ENCODE results near the gene POU4F3.
"Not testable (repeated sequence)": the region's sequence is repeated elsewhere in the genome, so short reads cannot be mapped to it uniquely, and the experiment has no call there.

POU4F3 gene

GRCh38 chr5:146338774-146339714, at the start of gene POU4F3:
Gene POU4F3, plus strand, starts transcription at chr5:146338839. Its CDS starts 274 bp downstream, at chr5:146339113.
- no peak for DNase-seq

- no peak for DNase-seq
Observed at GRCh38 chr5:146290318-146290717, 48.3 kb upstream of the POU4F3 start.

- DNase-seq: no peak
Observed at GRCh38 chr5:146291421-146292074, 47.1 kb upstream of the POU4F3 start.

GRCh38 chr5:146296245-146296644, 42.4 kb upstream of the POU4F3 start:
- DNase-seq: no peak

GRCh38 chr5:146298920-146299319, 39.7 kb upstream of the POU4F3 start:
- not testable (repeated sequence) for DNase-seq

- DNase-seq: no peak
Observed at GRCh38 chr5:146301626-146302025, 37.0 kb upstream of the POU4F3 start.

- DNase-seq: no peak
Observed at GRCh38 chr5:146302406-146302805, 36.2 kb upstream of the POU4F3 start.

- DNase-seq: no peak
Observed at GRCh38 chr5:146306838-146307237, 31.8 kb upstream of the POU4F3 start.

- DNase-seq: no peak
Observed at GRCh38 chr5:146307796-146308195, 30.8 kb upstream of the POU4F3 start.

- DNase-seq: no peak
Observed at GRCh38 chr5:146310540-146310939, 28.1 kb upstream of the POU4F3 start.

GRCh38 chr5:146311278-146311677, 27.4 kb upstream of the POU4F3 start:
- no peak for DNase-seq

- no peak for DNase-seq
Observed at GRCh38 chr5:146313027-146313426, 25.6 kb upstream of the POU4F3 start.

- no peak for DNase-seq
Observed at GRCh38 chr5:146321571-146321970, 17.1 kb upstream of the POU4F3 start.

- no peak for DNase-seq
Observed at GRCh38 chr5:146327257-146327870, 11.3 kb upstream of the POU4F3 start.

- DNase-seq: no peak
Observed at GRCh38 chr5:146327989-146328388, 10.7 kb upstream of the POU4F3 start.

GRCh38 chr5:146329697-146330096, 8.9 kb upstream of the POU4F3 start:
- no peak for DNase-seq

GRCh38 chr5:146331423-146331822, 7.2 kb upstream of the POU4F3 start:
- DNase-seq: no peak

- DNase-seq: no peak
Observed at GRCh38 chr5:146334074-146334533, 4.5 kb upstream of the POU4F3 start.

- no peak for DNase-seq
Observed at GRCh38 chr5:146336197-146336596, 2.4 kb upstream of the POU4F3 start.

- DNase-seq: no peak
Observed at GRCh38 chr5:146337264-146337904, 1.3 kb upstream of the POU4F3 start.

GRCh38 chr5:146337928-146338327, 711 bp upstream of the POU4F3 start:
- DNase-seq: no peak

GRCh38 chr5:146339715-146340259, 1.1 kb downstream of the POU4F3 start:
- no peak for DNase-seq
